Kidney glomerular epithelial cell (primary cell): ENCODE data around the gene CST9.
"Not testable (repeated sequence)": the region's sequence is repeated elsewhere in the genome, so short reads cannot be mapped to it uniquely, and the experiment has no call there.

Experiments used
- DNase-seq: peaks from one replicate; lab custom pipeline; 2025; lab: John Stamatoyannopoulos, UW

CST9 gene

DNA sequence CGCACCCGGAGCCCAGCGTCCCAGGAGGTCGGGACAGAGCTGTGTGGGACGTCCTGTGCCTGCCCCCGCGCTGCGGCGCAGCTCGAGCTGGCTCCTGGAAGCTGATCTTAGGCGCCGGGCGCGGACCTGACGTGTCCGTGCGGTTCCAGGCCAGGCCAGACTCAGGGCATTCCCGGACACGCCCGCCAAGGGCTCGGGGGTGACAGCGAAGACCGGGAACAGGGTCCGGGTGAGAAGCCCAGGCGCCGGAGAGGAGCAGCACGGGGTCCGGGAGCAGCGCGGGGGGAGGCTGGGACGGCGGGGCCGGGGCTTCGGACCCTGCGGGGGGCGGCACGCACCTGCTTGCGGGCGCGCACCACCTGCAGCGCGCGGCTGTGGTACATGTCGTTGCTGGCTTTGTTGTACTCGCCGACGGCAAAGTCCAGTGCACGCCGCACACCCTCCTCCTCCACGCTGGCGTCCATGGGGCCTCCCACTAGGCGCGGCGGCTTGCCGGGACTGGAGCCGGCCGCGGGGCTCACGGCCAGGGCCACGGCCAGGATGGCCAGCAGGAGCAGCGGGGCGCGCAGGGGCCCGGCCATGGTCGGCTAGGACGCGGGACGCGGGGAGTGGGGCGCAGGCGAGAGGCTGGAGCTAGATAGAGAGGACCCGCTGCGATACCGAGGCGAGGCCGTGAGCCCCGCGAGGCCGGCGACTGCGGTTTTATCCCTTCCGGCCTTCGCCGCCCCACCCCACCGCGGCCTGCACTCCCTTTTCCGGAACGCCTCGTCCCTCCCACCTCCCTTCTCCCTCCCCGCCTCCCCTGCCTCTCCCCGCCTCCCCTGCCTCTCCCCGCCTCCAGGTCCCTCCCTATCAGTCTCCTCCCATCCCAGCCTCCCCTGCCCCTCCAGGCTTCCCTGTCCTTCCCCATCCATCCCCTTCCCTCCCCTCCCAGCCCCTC lies 31.8 kb upstream of the CST9 start, which contains the start of gene CST3:
CST3 (minus strand) TSS at position 674 of the 940 bp plus-strand sequence; CDS start at position 581, 93 bp downstream.
- peak; percentile 80 for DNase-seq

DNA sequence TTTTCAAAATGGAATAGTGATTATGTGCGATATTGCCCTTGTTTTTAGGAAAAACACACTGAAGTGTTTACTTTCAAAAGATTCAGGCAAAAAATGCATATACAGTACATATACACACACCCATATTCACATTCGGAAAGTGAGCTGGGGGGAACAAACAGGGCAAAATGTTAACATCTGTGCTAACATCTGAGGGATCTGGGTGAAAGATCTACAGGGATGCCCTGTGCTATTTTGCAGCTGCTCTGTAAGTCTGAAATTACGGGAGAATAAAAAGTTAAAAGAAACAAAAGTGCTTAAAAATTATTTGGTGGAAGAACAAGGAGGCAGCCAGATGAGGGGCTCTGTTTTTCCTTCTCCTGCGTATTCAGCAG lies 31.2 kb upstream of the CST9 start:
- no peak for DNase-seq

DNA sequence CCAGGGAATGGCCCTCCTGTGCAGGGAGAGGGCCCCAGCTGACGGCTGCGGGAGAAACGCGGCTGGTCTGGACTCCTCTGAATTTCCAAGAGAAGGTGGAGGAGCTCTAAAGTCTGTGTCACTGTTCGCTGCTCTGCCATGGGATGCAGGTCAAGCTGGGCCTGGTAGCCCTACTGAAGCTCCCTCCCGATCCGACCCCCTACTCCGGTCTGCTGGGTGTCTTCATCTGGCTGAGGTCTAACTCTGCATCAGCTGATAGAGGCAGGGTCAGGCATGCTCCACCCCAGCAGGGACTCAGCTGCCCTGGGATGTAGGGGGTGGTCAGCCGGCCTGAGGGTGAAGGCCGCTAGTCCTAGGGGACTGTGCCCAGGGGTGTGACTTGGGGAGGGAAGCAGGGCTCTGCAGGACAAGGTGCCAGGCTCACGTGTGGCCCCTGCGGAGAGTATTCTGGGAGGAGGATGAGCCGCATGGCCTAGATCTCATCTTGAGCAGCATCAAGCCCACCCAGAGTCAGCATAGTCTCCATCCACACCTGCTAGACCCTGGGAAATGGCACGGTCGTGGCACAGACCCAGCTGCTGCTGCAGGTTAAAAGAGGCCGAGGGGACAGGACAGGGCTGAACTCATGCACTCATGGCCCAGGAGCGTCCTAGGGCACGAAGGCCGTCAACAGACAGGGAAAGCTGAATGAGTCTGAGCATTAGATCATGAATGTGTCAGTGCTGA lies 30.6 kb upstream of the CST9 start:
- DNase-seq = no peak

DNA sequence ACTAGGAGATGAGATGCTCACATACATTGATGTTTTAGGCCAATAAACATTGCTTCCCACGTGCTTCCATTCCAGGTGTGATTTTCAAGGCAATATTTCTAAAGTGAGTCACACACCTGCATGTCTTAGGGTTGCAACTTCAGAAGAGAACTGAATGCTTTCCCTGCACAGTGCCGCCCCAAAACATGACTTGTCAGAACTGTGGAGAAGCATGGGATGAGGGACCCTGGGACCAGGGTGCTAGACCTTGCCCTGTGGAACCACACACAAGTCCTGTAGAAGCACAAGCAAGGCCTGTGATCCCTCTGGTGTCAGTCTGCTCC lies 30.0 kb upstream of the CST9 start:
- DNase-seq = not testable (repeated sequence)

DNA sequence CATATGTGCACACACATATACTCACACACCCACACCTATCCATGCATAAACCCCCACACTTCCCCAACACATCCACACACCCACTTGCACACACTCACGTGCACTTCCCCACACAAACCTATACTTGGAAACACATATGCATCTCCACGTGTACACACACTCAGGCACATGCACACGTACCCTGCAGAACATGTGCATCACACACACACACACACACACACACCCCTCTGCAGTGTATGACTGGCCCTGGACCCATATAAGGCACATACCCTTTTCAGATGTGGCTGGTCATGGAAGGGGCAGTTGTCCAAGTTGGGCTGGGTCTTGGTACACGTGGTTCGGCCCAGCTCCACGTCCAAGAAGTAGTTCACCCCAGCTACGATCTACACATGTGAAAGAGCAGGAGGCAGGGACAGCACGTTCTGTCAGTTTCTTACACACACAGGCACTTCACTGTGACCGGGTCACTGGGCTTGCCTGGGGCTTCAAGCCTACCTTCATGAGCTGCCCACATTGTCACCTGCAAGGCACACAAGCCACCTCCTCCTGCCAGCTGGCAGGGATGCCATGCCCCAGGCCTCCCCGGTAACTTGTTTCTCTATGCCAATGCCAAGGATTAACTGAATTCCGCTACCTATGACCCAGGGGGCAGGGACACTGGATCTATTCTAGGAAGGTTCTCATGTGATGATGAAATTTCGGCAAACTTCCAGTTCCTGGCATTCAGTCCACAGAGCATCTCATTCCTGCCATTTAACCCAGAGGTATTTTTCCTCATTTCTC lies 29.5 kb upstream of the CST9 start:
- DNase-seq = no peak

DNA sequence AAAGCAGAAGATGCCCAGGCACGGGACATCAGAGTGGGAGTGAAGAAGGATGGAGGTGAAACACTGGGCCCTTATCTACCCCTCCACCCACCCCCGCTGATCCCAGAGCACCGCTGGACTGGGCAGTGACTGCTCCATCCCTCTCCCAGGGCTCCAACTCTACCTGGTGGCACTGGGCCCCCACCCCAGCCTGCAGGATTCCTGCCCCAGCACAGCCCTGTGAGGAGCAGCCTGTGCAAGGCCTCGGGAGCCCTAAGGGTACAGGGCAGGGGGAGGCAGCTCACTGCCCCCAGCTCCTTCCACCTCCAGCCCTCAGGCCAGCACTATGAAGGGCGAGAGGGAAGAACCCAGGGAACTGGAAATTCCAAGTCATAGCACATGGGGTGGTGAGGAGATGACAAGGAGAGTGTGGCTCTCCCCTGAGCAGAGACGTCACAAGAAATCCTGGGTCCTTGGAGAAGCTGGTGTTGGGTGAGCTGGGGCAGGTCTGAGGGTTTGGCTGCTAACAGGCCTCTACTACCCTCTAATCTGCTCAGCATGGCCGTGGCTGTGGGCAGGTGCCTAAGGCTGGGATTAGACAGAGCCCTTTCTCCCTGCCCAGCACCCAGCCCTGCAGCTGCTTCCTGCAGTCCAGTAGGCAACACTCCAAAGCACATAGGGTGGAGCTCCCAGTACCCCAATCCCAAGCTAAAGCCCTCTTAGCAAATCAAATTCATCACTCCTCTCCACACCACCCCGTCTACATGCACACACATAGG lies 28.5 kb upstream of the CST9 start:
- no peak for DNase-seq

DNA sequence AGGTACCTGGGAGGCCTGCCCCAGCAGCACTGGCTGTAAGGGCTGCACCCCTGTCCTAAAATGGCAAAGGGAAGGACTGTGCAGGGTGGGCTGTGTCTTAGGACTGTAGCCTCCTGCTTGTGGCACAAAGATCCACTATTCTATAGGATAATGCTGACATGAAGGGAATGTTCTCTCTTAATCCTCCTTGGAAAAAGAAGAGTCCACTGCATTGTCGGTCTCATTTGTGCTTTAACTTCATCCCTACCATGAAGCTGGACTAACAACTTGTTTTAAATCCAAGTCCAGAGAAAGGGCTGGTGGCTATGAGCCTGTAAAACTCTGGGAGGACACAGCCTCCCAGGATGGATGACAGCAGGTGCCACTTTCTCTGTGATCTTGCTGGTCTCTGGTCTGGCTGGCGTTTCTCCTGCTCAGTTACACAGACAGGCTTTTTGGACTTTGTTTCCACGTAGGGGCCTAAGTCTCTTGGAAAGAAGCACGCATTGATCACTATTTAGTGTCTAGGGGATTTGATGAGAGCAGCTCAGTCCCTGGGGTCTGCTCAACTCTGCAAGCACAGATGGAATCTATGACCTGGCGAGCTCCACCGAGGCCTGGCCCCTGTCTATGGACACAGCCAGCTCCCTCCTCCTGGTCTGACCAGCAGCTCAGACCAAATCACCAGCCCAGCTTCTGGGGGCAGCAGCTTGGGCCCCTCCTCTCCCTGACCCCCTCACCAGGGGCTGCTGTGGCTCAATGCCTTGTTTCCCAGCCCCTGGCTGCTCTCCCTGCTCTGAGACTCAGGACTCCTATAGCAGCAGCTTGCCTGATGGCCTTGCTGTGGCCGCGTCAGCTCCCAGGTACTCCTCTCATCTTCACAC lies 27.2 kb upstream of the CST9 start:
- DNase-seq = no peak

DNA sequence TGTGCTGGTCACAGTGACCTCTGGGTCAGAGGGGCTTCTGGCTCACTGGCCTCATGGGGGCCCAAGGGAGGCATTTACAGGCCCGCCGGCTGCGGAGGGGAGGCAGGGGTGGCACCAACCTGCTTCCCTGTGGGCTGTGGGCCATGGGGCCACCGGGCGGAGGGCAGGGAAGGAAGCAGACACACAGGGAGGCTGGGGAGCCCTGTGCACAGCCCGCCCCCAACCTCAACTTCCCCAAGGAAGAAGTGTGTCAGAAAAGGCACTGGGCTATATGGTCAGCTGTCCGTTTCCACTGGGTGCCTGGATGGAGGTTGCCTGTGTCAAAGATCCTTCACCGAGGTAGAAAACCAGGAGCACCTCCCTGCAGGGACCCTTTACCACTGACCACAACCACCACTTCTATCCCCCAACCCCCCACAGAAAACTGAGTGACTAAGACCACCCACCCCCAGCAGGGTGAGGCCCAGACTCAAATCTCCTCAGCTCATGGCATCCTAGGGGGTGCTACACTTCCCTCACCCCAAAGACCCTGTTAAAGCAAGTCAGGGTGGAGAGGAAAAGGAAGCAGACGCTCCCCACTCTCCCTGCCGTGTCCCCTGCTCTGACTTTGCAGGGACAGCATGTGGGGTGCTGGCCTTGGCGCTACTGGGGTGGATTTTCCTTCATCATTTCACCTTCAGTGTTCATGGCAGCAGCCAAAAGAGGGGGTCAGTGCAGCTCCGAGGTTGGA lies 26.4 kb upstream of the CST9 start:
- DNase-seq = no peak

DNA sequence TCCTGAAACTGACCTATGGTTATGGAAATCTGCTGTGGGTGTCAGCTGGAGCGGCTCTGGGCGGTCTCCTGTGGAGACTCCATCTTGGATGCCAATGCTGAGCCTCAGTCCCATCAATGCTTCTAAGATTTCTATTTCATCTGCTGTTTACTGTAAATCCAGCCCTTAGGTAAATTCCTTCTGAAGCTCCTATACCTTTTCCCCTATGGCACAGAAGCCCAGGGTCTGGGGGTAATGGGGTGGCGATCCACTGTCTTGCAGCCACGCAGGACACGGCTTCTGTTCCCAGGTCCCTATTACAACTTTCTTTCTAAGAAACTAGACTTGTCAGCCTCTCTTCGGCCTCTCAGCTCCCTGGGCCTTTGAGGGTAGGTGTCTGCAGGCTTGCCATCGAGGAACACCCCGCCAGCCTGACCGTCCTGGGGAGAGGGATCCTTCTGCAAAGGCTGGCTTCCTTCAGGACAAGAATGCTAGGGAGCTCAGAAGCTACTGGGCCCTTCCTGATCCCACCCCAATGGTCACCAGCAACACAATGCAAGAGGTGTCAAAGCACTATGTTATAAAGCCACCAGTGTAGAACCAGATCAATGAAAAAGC lies 25.6 kb upstream of the CST9 start:
- no peak for DNase-seq

DNA sequence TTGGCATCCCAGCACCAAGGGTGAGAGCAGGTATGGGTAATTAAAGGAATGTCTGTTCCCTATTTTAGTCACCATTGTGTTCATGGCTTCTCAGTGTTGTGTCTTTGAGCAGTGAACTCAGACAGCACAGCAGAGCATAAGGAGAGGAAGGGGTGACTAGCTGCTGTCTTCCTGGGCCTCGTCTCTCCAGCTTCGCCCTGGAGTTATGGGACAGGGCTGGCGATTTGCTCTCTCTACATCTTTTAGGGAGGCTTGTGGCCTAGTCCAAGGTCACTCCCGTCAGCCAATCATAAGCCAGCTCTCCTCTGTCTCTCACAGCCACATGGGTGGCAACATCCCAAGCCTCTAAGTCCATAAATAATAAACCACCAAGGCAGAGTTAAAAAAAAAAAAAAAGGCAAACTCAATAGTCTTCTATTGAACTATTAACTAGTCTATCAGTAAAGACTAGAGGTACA lies 24.7 kb upstream of the CST9 start:
- no peak for DNase-seq

DNA sequence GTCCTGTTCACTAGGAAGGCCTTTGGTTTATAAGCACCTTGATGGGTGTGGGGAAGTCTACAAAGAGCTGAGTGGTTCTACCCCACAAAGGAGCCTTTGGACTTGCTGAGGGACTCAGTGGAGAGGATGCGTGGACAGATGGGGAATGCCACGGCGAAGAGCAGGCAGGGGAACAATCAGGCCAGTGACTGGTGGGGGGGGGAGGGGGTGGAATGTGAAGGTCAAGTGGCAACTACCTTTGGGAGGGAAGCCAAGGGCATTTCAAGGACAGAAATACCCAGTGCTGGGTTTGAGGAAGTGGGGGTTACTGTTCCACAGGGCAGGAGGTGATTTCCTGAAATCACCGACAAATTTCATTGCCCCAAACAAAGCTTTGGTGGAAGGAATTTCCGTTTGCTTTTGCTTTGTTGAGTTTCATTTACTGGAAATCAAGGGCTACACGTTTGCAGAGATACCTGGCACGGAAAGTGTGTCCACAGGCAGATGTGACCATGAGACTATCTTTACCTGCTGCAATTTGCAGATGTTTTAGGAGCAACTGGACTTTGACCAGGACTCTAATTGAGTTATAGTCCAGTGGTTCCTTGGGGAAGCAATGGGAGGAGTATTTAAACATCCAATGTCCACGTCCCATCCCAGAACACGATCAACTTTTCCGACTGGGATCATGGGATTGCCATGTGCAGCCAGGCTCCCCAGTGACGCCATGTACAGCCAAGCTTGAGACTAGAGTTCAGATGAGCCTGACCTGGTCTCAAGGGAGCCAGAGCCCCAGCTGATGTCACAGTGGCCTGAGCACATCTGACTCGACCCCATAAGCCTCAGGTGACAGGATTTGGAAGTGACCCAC lies 24.1 kb upstream of the CST9 start:
- DNase-seq = no peak

DNA sequence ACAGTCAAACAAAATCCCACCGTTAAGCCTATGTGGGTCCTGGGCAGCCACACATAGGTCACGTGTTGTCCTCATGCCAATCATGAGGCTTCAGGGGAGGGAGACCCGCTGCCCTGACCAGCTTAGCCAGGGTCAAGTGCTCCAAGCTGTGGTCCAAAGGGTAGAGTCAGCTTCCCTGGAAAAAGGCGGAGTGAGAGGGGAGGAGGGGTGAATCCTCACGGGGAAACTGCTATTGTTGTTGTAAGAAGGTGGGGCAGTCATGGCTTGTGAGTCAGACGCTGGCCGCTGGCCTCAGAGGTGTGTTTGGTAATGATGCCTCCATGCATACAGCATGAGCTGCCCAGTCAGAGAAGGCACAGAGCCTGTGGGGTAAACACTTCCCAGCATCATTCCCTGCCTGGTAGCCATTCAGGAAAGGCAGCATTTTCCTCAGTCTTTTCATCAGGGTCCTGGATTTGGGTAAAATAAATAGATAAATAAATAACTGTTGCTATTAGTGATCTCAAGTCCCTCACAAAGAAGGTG lies 23.4 kb upstream of the CST9 start:
- DNase-seq = peak; percentile 71

DNA sequence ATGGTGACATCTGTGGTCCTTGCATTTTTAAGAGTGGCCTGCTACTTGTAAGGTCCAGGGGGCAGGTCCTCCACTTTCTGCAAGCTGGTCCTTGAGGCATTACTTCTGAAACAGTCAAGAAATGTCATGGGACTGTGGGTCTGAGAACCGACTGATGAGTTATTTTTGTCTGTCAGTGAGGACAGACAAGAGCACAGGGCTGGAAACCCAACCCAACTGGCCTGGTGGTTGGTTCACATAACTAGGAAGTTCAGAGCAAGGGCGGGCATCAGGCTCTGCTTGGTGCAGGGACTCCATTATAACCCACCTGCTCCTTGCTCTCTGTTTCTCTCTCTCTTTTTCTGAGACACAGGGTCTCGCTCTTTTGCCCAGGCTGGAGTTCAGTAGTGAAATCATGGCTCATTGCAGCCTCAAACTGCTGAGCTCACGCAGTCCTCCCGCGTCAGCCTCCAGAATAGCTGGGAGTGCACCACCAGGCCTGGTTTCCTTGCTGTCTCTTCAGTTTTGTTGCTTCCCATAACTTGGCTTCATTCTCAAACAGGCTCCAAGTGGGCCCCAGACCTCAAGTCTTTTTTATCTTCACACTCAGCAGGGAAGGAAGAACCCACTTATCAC lies 22.8 kb upstream of the CST9 start:
- DNase-seq = no peak

DNA sequence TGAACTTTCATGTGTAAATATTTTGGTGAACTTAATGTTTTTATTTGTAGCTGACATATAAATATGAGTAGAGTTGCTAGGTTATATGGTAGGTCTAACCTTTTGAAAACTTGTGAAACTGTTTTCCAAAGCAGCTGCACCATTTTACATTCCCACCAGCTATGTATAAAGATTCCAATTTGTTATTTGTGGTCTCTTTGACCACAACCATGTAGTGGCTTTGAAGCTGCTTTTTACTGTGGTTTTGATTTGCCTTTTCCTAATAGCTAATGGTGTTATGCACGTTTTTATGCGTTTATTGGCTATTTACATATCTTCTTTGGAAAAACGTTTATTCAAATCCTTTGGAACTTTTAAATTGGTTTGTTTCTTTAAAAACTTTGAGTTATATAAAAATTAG lies 21.8 kb upstream of the CST9 start:
- no peak for DNase-seq

DNA sequence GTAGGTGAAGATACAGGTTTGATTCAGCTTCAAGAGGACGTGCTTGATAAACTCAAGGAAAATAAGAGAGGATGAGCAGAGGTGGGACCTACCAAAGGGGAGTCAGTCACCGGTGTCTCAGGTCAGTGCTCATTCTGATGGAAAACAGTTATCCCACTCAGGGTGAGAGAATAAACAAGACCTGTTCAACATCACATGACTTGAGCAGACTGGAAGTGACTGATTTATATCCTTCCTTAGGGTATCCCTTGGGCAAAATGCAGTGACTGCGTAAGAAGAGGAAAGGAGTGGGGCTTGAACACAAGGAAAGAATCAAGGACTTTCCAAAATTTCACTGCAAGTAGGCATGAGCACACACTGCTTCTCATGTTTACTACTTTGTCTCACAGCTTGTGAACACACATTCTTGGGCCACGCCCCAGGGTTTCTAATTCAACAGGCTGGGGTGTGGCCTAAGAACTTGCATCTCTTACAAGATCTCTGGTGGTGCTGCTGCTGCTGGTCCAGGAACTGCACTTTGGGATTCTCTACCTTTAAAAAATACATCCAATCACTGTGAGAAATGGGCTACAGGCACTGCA lies 20.4 kb upstream of the CST9 start:
- DNase-seq = no peak

DNA sequence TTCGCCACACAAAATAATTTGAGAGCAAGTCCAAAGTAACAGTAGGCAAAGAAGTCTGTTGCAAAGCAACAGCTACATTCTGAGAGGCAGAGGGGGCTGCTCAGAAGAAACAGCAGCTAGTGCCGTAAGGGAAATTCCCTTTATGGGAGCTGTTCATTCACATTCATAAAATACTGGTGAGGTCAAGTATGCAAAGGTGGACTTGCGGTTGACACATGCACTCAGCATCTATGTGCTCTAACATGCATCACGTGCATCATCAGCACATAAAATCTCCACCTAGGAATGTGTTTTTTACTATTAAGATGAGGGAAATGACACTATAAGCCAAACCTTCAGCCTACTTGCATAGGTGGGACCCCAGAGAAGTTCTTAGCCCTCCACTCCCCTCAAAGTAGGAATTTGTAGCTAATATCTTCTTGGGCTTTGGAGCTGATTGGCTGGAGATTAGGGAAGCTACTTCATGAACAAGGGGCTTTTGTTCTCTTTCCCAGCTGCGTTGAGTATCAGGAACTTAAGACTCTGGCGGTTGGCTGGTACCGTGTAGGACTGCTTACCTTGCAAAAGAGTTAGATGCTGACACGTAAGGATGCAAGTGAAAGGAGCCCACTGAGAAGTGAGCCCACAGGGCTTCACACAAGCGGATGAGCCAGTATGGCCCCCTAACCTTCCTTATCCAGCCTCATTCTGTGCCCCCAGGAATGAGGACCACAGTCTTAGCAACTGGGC lies 19.7 kb upstream of the CST9 start:
- DNase-seq = peak; percentile 22

DNA sequence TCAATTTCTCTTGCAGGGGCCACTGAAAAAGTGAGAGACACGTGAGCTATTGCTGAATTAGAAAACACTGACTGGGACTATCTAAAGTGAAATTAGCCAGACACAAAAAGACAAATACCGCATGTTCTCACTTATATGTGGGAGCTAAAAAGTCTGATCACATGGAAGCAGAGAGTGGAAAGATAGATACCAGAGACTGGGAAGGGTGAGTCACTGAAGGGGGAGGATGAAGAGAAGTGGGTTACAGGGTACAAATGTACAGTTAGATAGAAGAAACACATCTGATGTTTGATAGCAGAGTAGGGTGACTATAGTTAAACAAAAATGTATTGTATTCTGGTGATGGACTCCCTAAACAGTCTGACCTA lies 18.6 kb upstream of the CST9 start:
- no peak for DNase-seq
